ENCODE results near the gene FGF12.

DNA sequence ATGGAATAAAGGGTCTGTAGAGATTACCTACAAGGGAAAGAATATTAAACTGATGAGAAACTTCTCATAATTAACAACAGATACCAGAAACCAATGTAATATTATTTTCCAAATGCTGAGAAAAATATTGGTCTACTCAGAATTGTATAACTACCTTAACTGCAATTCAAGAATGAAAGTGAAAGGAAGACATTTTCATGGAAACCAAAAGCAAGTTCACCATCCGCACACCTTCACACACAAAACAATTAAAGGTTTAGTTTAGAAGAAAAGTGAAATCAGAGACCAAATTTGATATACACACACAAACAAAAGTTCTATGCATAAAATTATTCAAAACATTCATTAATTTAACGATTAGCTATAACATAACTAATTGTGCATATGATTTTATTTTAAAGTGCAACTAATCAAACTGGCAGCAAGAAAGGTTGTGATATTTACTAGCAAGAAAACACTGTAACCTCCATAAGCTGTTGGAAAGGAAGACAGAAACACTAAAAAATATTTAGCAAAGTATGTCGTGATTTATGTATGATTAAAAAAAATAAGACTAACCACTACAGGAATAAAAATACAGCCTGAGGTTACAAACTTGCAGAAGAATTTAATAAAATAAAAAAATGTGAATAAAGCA lies 395.5 kb downstream of the FGF12 start:
- TF ChIP-seq, protein P1, sequence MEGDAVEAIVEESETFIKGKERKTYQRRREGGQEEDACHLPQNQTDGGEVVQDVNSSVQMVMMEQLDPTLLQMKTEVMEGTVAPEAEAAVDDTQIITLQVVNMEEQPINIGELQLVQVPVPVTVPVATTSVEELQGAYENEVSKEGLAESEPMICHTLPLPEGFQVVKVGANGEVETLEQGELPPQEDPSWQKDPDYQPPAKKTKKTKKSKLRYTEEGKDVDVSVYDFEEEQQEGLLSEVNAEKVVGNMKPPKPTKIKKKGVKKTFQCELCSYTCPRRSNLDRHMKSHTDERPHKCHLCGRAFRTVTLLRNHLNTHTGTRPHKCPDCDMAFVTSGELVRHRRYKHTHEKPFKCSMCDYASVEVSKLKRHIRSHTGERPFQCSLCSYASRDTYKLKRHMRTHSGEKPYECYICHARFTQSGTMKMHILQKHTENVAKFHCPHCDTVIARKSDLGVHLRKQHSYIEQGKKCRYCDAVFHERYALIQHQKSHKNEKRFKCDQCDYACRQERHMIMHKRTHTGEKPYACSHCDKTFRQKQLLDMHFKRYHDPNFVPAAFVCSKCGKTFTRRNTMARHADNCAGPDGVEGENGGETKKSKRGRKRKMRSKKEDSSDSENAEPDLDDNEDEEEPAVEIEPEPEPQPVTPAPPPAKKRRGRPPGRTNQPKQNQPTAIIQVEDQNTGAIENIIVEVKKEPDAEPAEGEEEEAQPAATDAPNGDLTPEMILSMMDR (IDR thresholded peaks at IDR 0.05; ENCODE audit: low read length) = no peak
- TF ChIP-seq EZH2 (IDR thresholded peaks at IDR 0.05; ENCODE audit: borderline replicate concordance, low read length) = no peak
